MCF 10A (cell line): ENCODE data around the gene ZNF829. TPM values are rescaled to one million over a fixed set of nuclear protein-coding genes. Genes with fewer than 3 reads are reported as not detected.

ENCODE experiments used
- BruUV-seq: library from RNA; stranded (reverse); fragments of 400-500 nt; replicated peaks from 2 replicates; lab custom pipeline; 2021; lab: Mats Ljungman, UMichigan
- CTCF ChIA-PET: fragments of 300-600 bp; sonication (Branson Sonifier 250); formaldehyde crosslinking; extraction: SDS; loops from one replicate; lab custom pipeline; 2021; ENCODE audit warnings: antibody characterized with exemption, inconsistent platforms; lab: Yijun Ruan, JAX
- POLR2A ChIA-PET: fragments of 300-600, 350-650 bp; sonication (Branson Sonifier 250); formaldehyde crosslinking; extraction: SDS; loops from one replicate; lab custom pipeline; 2020; ENCODE audit warnings: antibody characterized with exemption, inconsistent platforms; lab: Yijun Ruan, JAX
- DNase-seq: peaks from one replicate; pipeline ENCODE4 v3.0.0-alpha.2; 2018; ENCODE audit not compliant: unreplicated experiment
- H3K27ac Mint-ChIP-seq: one replicate; pipeline ENCODE4 v1.8.0; 2022; ENCODE audit warnings: mild to moderate bottlenecking, low read depth, mixed read lengths; ENCODE audit not compliant: unreplicated experiment
- H3K27me3 Mint-ChIP-seq: one replicate; pipeline ENCODE4 v1.8.0; 2022; ENCODE audit warnings: mixed read lengths; ENCODE audit not compliant: insufficient read depth, unreplicated experiment
- H3K36me3 Mint-ChIP-seq: one replicate; pipeline ENCODE4 v1.8.0; 2022; ENCODE audit warnings: mild to moderate bottlenecking, moderate library complexity, mixed read lengths; ENCODE audit not compliant: insufficient read depth, unreplicated experiment
- H3K4me1 Mint-ChIP-seq: one replicate; pipeline ENCODE4 v1.8.0; 2022; ENCODE audit warnings: mixed read lengths; ENCODE audit not compliant: insufficient read depth, unreplicated experiment
- H3K4me3 Mint-ChIP-seq: one replicate; pipeline ENCODE4 v1.8.0; 2022; ENCODE audit warnings: mild to moderate bottlenecking, moderate library complexity, mixed read lengths; ENCODE audit not compliant: unreplicated experiment
- H3K9me3 Mint-ChIP-seq: one replicate; pipeline ENCODE4 v1.8.0; 2022; ENCODE audit warnings: mixed read lengths; ENCODE audit not compliant: unreplicated experiment
- intact Hi-C: fragments of 100-400 bp; cut with micrococcal nuclease; formaldehyde crosslinking; loops from 2 replicates; pipeline ENCODE4 v1.14.1; 2022
- total RNA-seq: library from RNA; stranded (reverse); gene quantifications from 2 replicates; pipeline ENCODE4 v1.2.3, GENCODE V29; 2022
- TF ChIP-seq, protein P1 (sequence below): fragments of 200-600 bp; IDR thresholded peaks from one replicate; pipeline ENCODE4 v1.8.0; 2022; ENCODE audit warnings: antibody characterized with exemption, mild to moderate bottlenecking; ENCODE audit not compliant: unreplicated experiment

ZNF829 gene
- total RNA-seq, 1 experiment from 2014 or later: 3.3 TPM

DNA sequence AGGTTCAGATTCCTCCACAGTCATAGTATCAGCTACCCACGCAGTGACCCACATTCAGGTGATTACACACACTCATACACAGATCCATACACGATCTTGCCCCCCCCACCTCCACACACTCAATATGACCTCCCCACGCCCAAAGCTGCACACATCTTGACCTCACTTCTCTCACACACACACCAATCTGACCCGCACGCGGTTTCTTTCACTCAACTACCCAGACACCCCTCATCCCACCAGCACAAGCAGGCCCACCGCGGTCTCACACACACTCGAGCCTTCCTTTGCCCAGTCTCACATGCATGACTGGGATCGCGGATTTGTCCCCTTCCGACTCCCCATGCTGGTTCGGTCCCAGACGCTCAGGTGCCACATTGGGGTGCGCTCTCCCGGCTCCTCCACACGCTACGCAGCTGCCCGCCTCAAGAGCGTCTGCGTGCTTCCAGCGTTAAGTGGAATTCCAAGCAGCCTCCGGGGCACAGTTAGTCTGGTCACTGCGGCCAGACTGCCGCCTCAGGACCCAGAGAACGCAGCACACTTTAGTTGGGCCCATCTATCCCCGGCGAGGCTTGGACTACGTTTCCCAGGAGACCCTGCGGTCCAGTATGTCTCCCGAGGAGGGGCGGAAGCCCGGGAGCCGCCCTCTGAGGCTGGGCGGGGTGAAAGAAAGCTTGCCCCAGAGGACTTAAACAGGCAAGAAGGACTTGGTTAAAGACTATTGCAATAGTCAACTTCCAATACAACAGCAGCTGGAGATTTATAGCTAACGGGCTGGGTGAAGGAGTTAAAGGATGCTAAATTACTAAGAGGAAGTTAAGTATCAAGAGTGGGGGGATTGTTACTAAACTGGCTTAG is 66.2 kb downstream of the ZNF829 start:
- H3K27ac Mint-ChIP-seq: no peak overlapping the region
- peaks cover 15% of the 10 kb centered on the region for H3K36me3 Mint-ChIP-seq
- CTCF ChIA-PET: interaction anchor here (0.7 to 2.4 kb wide), 3 partner anchors 8 to 521 kb away, joined by 3 to 14 read pairs (median 7); partner anchors contain the start of genes ZNF527 and ZNF790
- BruUV-seq: no TSS peak
- POLR2A ChIA-PET: interaction anchor here (0.7 to 5.3 kb wide), 31 partner anchors 9 to 1131 kb away, joined by 3 to 115 read pairs (median 4); partner anchors contain the start of genes ZFP14, ZNF146, ZNF260 and ZNF383
- H3K9me3 Mint-ChIP-seq: peaks cover 17% of the 10 kb centered on the region
- no peak overlapping the region for H3K4me3 Mint-ChIP-seq
- TF ChIP-seq, protein P1, sequence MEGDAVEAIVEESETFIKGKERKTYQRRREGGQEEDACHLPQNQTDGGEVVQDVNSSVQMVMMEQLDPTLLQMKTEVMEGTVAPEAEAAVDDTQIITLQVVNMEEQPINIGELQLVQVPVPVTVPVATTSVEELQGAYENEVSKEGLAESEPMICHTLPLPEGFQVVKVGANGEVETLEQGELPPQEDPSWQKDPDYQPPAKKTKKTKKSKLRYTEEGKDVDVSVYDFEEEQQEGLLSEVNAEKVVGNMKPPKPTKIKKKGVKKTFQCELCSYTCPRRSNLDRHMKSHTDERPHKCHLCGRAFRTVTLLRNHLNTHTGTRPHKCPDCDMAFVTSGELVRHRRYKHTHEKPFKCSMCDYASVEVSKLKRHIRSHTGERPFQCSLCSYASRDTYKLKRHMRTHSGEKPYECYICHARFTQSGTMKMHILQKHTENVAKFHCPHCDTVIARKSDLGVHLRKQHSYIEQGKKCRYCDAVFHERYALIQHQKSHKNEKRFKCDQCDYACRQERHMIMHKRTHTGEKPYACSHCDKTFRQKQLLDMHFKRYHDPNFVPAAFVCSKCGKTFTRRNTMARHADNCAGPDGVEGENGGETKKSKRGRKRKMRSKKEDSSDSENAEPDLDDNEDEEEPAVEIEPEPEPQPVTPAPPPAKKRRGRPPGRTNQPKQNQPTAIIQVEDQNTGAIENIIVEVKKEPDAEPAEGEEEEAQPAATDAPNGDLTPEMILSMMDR: no peak
- intact Hi-C loops: loop anchor here (1.0 to 10.0 kb wide), 5 partner anchors 12 to 635 kb away; partner anchors contain the start of genes ZFP14, ZNF146, ZNF260 and ZNF565
- DNase-seq: peak; percentile 84
- no peaks in the 10 kb centered on the region for H3K4me1 Mint-ChIP-seq
- H3K27me3 Mint-ChIP-seq: no peaks in the 10 kb centered on the region

DNA sequence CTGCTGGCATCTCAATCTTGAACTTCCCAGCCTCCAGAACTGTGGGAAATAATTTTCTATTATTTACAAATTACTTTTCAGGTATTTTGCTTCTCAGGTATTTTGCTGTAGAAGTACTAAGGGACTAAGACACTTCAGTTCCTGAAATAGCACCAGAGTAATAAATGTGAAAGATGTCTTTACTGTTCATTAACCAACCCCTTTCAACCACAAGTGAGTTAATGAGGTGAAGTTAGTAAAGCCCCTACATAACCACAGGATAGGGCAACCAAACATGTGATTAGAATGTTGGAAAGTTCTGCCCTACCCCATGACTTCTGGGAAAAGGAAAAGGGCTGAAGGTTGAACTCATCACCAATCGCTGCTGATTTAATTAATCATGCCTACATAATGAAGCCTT is 68.1 kb downstream of the ZNF829 start:
- intact Hi-C loops: no loop called here
- H3K9me3 Mint-ChIP-seq: peaks cover 7% of the 10 kb centered on the region
- ChIA-PET POLR2A (interaction anchor here (1.6 to 5.3 kb wide), 3 partner anchors 10 to 359 kb away, joined by 8 to 115 read pairs (median 8); partner anchors contain the start of genes ZNF420, ZNF566 and ZNF790), CTCF (no interaction called here)
- no peaks in the 10 kb centered on the region for H3K27me3 Mint-ChIP-seq
- no peak overlapping the region for H3K4me3 Mint-ChIP-seq
- H3K4me1 Mint-ChIP-seq: no peaks in the 10 kb centered on the region
- BruUV-seq: no TSS peak
- DNase-seq: no peak
- H3K36me3 Mint-ChIP-seq: peaks cover 6% of the 10 kb centered on the region
- TF ChIP-seq, protein P1: no peak
- H3K27ac Mint-ChIP-seq: no peak overlapping the region

DNA sequence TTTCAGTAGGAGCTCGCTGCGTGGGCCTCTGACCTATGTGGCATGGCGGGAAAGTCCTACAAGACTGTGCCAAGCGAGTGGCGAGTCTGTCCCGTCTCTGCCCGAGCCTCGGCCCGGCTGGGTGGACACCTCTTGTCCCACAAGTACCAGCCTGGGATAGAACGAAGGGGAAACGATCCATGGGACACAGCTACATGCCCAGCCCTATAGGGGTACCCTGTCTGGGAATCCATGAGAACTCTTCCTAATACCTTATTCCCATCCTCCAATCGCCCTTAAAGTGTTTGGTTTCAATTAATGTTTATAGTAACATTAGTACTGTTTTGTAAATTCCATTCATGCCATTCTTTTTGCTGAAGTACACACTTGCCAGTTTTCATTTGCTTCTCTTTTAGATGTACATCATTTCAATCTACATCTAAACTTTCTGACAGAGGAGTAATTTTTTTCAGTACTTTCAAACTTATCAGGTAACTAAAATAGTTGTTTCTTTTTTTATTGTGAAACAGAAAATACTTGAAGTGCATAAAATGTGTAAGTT is 77.2 kb downstream of the ZNF829 start:
- H3K27ac Mint-ChIP-seq: no peak overlapping the region
- H3K36me3 Mint-ChIP-seq: peaks cover 24% of the 10 kb centered on the region
- TF ChIP-seq, protein P1: no peak
- H3K4me3 Mint-ChIP-seq: no peak overlapping the region
- CTCF ChIA-PET: interaction anchor here (1.5 kb wide), 1 partner anchor 11 kb away, joined by 14 read pairs; the partner anchor contains the start of gene ZNF345
- peaks cover 22% of the 10 kb centered on the region for H3K9me3 Mint-ChIP-seq
- DNase-seq: no peak
- no peaks in the 10 kb centered on the region for H3K27me3 Mint-ChIP-seq
- BruUV-seq: TSS peak; percentile 36
- POLR2A ChIA-PET: interaction anchor here (0.7 to 5.3 kb wide), 8 partner anchors 12 to 1878 kb away, joined by 3 to 115 read pairs (median 4); partner anchors contain the start of genes ZNF146, ZNF345, ZNF565 and ZNF566
- no peaks in the 10 kb centered on the region for H3K4me1 Mint-ChIP-seq
- intact Hi-C loops: loop anchor here (1.0 to 10.0 kb wide), 2 partner anchors 11 to 314 kb away; partner anchors contain the start of genes ZNF260 and ZNF345

Other genes with a start within 250 kb of the ZNF829 start
- gene ZNF461, start 249.5 kb downstream of the ZNF829 start, total RNA-seq: 7.3 and 9.6 TPM in 2 replicates
- 6.1 and 6.6 TPM in 2 replicates for gene ZNF567, start 228.7 kb downstream of the ZNF829 start, total RNA-seq
- 0.84 and 1.2 TPM in 2 replicates for gene ZNF850, start 143.5 kb downstream of the ZNF829 start, total RNA-seq
- gene ZNF790, start 77.9 kb downstream of the ZNF829 start, total RNA-seq: 8.2 and 8.7 TPM in 2 replicates
- gene ZNF345, start 65.4 kb downstream of the ZNF829 start, total RNA-seq: 1.1 and 2.0 TPM in 2 replicates
- 7.6 and 8.5 TPM in 2 replicates for gene ZNF568, start within 50 bp of the ZNF829 start, total RNA-seq
- gene ZNF420, start 162.1 kb upstream of the ZNF829 start, total RNA-seq: 9.0 and 11.0 TPM in 2 replicates